Fibroblast of the aortic adventitia (primary cell): Measurements from ENCODE around the gene RAB31. TPM values are rescaled to one million over a fixed set of nuclear protein-coding genes. Genes with fewer than 3 reads are reported as not detected.

Experiments
- DNase-seq: peaks from one replicate; pipeline ENCODE4 v3.0.0-alpha.2; 2010; ENCODE audit warnings: low read depth
- H3K4me3 ChIP-seq: 2 replicates; pipeline ENCODE4 v1.5.1; 2011; ENCODE audit warnings: low read depth, mild to moderate bottlenecking, control low read depth, low read length, moderate library complexity
- total RNA-seq: library from RNA; depleted of rRNA; stranded (reverse); fragments of >200 nt; gene quantifications from 2 replicates; pipeline ENCODE4 v1.2.3, GENCODE V29; 2012; ENCODE audit warnings: low replicate concordance
- TF ChIP-seq, protein P1 (sequence below): IDR thresholded peaks from 2 replicates; pipeline ENCODE4 v1.5.1; 2011; ENCODE audit warnings: mild to moderate bottlenecking, low read length, control low read depth, inconsistent platforms; ENCODE audit not compliant: insufficient read depth

RAB31 gene
- total RNA-seq, 1 donor = 90.4 TPM

DNA sequence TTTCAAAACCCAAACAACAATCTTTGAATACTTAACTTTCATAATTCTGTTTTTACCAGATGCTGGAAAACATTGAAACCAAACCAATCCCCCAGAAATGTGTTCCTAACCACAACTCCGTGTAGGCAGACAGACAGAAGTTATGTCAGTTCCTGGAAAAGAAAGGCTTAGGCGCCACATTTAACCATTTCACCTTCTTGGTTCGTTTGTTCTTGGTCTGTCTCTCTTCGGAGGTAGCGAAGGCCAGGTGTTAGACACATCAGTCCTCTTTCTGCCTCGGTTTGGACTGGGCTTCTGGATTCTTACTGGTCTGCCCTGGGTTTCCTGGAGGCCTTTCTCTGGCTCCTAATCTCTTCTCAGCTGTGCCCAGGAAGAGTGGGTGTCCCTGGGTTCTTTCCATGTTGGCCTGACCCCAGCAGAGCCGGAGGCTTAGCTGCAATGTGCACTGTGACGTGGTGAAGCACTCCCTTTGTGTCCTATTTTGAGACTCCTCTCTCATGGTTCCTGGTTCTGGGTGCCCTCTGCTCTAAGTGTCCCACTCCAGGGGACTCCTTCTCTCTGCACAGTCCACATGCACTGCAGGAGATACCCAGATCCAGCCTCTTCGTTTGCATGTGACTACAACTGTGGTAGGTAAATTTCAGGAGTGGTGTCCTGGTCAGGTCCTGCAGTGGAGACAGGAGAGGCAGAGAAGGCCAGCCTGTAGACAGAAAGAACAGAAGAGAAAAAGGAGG lies 23.1 kb upstream of the RAB31 start:
- no peak overlapping the region for H3K4me3 ChIP-seq
- peak; percentile 77 for DNase-seq

DNA sequence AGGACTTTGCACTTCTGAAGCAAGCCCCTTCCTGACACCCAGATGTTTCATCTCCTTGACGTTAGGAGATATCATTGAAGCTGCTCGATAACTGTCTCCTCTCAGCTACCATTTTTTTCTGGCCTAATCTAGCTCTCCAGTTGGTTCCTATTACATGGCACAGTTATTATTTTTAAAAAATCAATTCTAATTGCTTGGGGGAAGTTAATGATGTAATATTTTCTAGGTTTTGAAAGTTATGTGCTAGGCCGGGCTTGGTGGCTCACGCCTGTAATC lies 22.5 kb upstream of the RAB31 start:
- no peak for DNase-seq
- TF ChIP-seq, protein P1, sequence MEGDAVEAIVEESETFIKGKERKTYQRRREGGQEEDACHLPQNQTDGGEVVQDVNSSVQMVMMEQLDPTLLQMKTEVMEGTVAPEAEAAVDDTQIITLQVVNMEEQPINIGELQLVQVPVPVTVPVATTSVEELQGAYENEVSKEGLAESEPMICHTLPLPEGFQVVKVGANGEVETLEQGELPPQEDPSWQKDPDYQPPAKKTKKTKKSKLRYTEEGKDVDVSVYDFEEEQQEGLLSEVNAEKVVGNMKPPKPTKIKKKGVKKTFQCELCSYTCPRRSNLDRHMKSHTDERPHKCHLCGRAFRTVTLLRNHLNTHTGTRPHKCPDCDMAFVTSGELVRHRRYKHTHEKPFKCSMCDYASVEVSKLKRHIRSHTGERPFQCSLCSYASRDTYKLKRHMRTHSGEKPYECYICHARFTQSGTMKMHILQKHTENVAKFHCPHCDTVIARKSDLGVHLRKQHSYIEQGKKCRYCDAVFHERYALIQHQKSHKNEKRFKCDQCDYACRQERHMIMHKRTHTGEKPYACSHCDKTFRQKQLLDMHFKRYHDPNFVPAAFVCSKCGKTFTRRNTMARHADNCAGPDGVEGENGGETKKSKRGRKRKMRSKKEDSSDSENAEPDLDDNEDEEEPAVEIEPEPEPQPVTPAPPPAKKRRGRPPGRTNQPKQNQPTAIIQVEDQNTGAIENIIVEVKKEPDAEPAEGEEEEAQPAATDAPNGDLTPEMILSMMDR = no peak
- no peak overlapping the region for H3K4me3 ChIP-seq

More for the DNA sequence above, 23.1 kb upstream of the RAB31 start:
- TF ChIP-seq, protein P1 = no peak

DNA sequence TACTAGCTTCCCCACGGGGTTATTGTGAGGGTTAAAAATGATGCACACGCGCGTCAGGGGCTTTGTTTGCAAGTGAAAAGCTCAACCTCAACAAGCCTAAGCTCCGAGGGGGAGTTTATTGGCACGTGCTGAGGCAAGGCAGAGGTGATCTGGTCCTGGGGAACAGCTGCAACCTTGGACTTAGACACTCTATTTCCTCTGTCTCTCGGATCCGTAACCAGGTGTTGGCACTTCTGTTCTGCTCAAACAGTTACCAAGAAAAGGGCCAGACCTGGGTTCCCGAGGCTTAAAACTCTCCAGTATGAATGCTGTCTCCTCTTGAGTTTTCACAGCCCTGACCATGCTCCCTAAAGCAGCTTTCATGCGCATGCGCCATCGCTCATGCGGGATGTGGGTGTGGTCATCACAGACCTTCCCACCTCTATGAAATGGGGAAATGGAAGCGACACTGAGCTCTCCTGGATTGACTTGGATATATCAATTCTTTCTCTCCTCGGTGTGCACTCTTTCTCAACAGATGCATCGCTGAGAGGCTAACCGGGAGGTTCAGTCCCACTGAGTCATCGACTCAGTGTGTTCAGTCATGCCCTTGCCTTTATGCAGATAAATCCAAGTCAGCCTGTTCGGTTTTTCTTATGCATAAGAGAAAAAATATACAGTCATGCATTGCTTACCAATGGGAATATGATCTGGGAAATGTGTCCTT lies 19.9 kb upstream of the RAB31 start:
- peak; percentile 42 for DNase-seq
- TF ChIP-seq, protein P1 = no peak
- H3K4me3 ChIP-seq = no peak overlapping the region

DNA sequence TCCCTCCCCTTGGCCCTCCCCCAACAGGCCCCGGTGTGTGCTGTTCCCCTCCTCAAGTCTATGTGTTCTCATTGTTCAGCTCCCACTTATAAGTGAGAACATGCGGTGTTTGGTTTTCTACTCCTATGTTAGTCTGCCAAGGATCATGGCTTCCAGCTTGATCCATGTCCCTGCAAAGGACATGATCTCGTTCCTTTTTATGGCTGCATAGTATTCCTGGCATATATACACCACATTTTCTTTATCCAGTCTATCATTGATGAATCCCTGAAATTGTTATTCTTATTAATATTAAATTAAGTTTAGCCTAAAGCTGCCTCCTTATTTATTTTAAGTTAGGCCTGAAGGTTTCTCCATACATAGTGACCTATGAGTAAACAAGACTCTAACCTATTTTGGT lies 18.8 kb upstream of the RAB31 start:
- H3K4me3 ChIP-seq = no peak overlapping the region
- TF ChIP-seq, protein P1 = no peak
- no peak for DNase-seq

DNA sequence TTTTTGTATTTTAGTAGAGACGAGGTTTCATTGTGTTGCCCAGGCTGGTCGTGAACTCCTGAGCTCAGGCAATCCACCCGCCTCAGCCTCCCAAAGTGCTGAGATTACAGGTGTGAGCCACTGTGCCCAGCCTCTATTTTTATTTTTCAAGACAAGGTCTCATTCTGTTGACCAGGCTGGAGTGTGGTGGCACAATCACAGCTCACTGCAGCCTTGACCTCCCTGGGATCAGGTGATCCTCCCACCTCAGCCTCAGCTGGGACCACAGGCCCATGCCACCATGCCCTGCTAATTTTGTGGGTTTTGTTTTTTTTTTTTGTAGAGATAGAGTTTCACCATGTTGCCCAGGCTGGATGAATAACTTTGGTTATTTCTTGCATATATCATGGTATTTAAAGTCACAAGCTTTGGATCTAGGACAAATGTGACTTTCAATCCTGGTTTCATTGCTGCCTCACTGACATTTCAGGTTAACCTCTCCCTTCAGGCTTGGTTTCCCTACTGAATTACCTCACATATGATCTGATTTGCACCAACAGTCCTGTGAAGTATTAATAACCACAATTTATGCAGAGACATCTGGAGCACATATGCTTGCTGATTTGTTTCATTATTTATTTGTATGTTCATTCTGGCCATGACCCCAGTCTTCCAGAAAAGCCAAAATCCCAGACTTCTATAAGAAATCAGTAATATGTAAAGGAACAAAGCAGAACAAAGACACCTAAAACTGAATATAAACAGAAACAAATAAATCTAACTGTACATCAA lies 17.5 kb upstream of the RAB31 start:
- peak; percentile 39 for DNase-seq
- TF ChIP-seq, protein P1 = no peak
- no peak overlapping the region for H3K4me3 ChIP-seq

DNA sequence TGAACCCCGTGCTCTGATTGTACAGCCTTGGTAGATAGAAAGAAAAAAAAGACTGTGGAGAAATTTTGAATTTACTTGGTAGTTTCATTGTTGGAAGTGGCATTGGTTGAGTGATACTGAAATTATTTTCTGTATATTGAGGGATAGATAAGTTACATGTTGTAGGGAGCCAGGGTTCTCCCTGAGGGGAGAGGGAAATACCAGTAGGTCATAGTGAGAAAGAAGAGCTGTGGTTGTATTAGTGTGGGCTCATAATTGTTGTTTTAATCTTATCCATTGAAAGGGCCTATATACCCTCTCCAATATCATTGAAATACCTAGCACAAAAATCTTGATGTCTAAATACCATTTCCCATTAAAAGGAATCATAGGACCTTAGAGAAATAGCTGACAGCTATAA lies 16.9 kb upstream of the RAB31 start:
- TF ChIP-seq, protein P1 = no peak
- no peak for DNase-seq
- no peak overlapping the region for H3K4me3 ChIP-seq
